ENCODE measurements around the gene TMEM121B. TPM values are rescaled to one million over a fixed set of nuclear protein-coding genes. Genes with fewer than 3 reads are reported as not detected.

TMEM121B gene
- total RNA-seq, 1 experiment from 2014 or later, result 8.1 TPM

GRCh38 chr22:17140022-17140421 lies 18.9 kb upstream of the TMEM121B start:
- no peak overlapping the region for H3K18ac ChIP-seq (ENCODE audit: insufficient read length, low read depth, low read length)
- H2AFZ ChIP-seq (ENCODE audit: low read length), result no peak overlapping the region
- no peak overlapping the region for H4K8ac ChIP-seq (replicated peaks; ENCODE audit: insufficient read length, low read depth, low read length)
- H3K27me3 ChIP-seq (ENCODE audit: insufficient read depth, low read length), result no peaks in the 10 kb centered on the region
- H2BK20ac ChIP-seq (ENCODE audit: low read depth, low read length, poor library complexity, severe bottlenecking), result no peak overlapping the region
- H3K9me3 Mint-ChIP-seq, result no peaks in the 10 kb centered on the region
- H2BK5ac ChIP-seq (ENCODE audit: insufficient read length, low read length), result no peak overlapping the region
- H3K4ac ChIP-seq (ENCODE audit: low read depth, low read length), result no peak overlapping the region
- H4K20me1 ChIP-seq (ENCODE audit: control insufficient read depth, insufficient read depth, insufficient read length), result no peaks in the 10 kb centered on the region
- H3K4me1 ChIP-seq (ENCODE audit: insufficient read depth, low read length), result no peaks in the 10 kb centered on the region
- H3K79me2 ChIP-seq (ENCODE audit: insufficient read depth, low read length), result no peaks in the 10 kb centered on the region; the same call in 1 of the 2 replicates
- H4K91ac ChIP-seq (ENCODE audit: insufficient read length, low read depth, low read length), result no peak overlapping the region
- no peak overlapping the region for H2AK5ac ChIP-seq (ENCODE audit: insufficient read length, low read length)
- H3K14ac ChIP-seq (ENCODE audit: insufficient read depth, low read length), result no peak overlapping the region
- no peaks in the 10 kb centered on the region for H3K23me2 ChIP-seq (ENCODE audit: insufficient read length, low read depth, low read length, poor library complexity, severe bottlenecking)
- no peak overlapping the region for H3K4me2 ChIP-seq (ENCODE audit: insufficient read depth, insufficient read length, low read length)
- no peak for DNase-seq
- no peak overlapping the region for H2BK15ac ChIP-seq (ENCODE audit: low read depth, low read length)
- H3K27me3 Mint-ChIP-seq (ENCODE audit: low read depth), result no peaks in the 10 kb centered on the region
- no peak for TF ChIP-seq CTCF (conservative IDR thresholded peaks at IDR 0.05)
- no peaks in the 10 kb centered on the region for H3K9me3 ChIP-seq (ENCODE audit: control insufficient read depth, low read depth, low read length)
- no peak overlapping the region for H3T11ph ChIP-seq (ENCODE audit: low read length)
- H4K5ac ChIP-seq (ENCODE audit: insufficient read length, low read depth, low read length), result no peak overlapping the region
- no peak overlapping the region for H2BK12ac ChIP-seq (ENCODE audit: insufficient read length, low read depth, low read length)
- H3K9ac ChIP-seq (ENCODE audit: extremely low read depth, insufficient read length, low read length), result no peak overlapping the region
- no peak overlapping the region for H3K56ac ChIP-seq (ENCODE audit: insufficient read length, low read depth, low read length)
- peaks cover 25 to 77% (median 53%) of the 10 kb centered on the region in 3 experiments for H3K36me3 Mint-ChIP-seq (ENCODE audit: insufficient read depth in 1 of 3, low read depth in 3 of 3)
- no peak overlapping the region for H3K27ac ChIP-seq (ENCODE audit: insufficient read length, low read depth, low read length)
- peaks cover 3 to 4% of the 10 kb centered on the region in 2 experiments; a peak in 3 of 4 replicates for H3K4me1 Mint-ChIP-seq
- no peaks in the 10 kb centered on the region for H3K79me1 ChIP-seq (ENCODE audit: insufficient read depth, low read depth, low read length, poor library complexity, severe bottlenecking)
- WGBS (ENCODE audit: extremely low coverage, insufficient read length, low lambda C conversion rate), result no CpG with 5 or more reads among the region's 8 CpGs
- H2BK120ac ChIP-seq (ENCODE audit: low read depth, low read length, poor library complexity, severe bottlenecking), result no peak overlapping the region
- H3K4me3 Mint-ChIP-seq, result no peak overlapping the region
- H3K23ac ChIP-seq (ENCODE audit: insufficient read length, low read depth, low read length), result no peak overlapping the region
- no peak overlapping the region; a peak in 1 of 7 replicates for H3K27ac Mint-ChIP-seq

Measured in H9 (cell line).